ENCODE data around the gene MRPL34.

Gene MRPL34

DNA sequence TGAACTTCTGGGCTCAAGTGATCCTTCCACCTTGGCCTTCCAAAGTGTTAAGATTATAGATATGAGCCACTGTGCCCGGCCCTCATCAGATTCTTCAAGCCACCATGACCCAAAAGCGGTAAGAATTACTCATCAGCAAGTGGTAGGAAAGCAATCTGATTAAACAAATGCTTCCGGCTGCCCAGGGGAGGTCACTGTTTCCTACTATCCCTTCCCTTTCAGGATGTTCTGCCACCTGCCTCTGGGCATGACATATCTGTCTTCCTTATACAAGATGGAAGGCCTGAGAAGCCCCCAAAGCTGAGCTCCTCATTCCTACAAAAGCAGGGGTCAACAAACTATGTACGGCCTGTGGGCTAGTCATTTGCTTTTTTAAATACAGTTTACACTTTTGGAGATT, 9.4 kb upstream of the MRPL34 start:
- FAIRE-seq (no peak), DNase-seq (ENCODE audit: insufficient read length, low spot score) (no peak)
- TF ChIP-seq, protein P1, sequence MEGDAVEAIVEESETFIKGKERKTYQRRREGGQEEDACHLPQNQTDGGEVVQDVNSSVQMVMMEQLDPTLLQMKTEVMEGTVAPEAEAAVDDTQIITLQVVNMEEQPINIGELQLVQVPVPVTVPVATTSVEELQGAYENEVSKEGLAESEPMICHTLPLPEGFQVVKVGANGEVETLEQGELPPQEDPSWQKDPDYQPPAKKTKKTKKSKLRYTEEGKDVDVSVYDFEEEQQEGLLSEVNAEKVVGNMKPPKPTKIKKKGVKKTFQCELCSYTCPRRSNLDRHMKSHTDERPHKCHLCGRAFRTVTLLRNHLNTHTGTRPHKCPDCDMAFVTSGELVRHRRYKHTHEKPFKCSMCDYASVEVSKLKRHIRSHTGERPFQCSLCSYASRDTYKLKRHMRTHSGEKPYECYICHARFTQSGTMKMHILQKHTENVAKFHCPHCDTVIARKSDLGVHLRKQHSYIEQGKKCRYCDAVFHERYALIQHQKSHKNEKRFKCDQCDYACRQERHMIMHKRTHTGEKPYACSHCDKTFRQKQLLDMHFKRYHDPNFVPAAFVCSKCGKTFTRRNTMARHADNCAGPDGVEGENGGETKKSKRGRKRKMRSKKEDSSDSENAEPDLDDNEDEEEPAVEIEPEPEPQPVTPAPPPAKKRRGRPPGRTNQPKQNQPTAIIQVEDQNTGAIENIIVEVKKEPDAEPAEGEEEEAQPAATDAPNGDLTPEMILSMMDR (IDR thresholded peaks at IDR 0.05; ENCODE audit: insufficient read depth, missing control alignments) = no peak

DNA sequence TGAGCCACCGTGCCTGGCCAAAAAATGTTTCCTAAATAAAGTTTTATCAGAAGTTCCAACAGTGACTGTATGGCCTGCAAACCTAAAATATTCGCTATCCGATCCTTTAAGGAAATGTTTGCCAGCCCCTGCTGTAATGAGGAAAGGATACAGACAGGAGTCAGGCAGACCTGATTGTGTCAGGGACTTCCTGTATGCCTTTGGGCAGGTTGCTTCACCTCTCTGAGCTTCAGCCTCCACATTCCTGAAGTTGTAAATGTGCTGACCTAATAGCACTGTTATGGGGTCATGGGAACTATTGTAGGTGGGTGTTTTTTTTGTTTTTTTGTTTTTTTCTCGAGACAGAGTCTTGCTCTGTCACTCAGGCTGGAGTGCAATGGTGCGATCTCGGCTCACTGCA, 8.7 kb upstream of the MRPL34 start:
- TF ChIP-seq, protein P1 (IDR thresholded peaks at IDR 0.05; ENCODE audit: insufficient read depth, missing control alignments) = no peak

DNA sequence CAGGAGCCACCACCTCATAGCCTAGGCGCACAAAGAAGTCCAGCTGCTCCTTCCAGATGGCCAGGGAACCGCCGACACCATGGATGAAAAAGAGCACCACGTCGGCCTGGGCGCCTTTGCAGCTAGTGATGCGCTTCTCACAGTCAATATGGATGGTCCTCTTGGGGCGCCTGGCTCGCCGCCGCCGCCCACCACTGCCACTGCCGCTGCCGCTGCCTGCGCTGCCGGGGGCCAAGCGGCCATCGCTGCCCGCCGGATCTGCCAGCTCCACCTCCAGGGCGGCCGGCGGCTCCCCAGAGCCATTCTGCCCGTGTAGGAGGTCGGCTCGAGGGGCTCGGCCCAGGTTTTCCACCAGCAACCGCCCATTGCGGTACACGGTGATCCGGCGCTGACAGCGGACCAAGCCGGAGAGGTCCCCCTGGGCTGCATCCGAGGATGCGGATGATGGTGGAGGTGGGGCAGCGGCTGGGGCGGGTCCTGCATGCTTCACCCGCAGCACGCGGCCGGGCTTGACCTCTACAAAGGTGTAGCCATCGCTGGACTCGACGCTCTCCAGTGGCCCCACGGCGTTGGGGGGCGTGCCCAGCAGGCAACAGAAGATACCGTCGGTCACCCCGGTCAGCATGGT, 4.6 kb upstream of the MRPL34 start:
- no peak for FAIRE-seq
- TF ChIP-seq, protein P1 (IDR thresholded peaks at IDR 0.05; ENCODE audit: insufficient read depth, missing control alignments) = no peak
- DNase-seq (ENCODE audit: insufficient read length, low spot score) = no peak

More for the DNA sequence above, 8.7 kb upstream of the MRPL34 start:
- FAIRE-seq = no peak
- no peak for DNase-seq (ENCODE audit: insufficient read length, low spot score)

DNA sequence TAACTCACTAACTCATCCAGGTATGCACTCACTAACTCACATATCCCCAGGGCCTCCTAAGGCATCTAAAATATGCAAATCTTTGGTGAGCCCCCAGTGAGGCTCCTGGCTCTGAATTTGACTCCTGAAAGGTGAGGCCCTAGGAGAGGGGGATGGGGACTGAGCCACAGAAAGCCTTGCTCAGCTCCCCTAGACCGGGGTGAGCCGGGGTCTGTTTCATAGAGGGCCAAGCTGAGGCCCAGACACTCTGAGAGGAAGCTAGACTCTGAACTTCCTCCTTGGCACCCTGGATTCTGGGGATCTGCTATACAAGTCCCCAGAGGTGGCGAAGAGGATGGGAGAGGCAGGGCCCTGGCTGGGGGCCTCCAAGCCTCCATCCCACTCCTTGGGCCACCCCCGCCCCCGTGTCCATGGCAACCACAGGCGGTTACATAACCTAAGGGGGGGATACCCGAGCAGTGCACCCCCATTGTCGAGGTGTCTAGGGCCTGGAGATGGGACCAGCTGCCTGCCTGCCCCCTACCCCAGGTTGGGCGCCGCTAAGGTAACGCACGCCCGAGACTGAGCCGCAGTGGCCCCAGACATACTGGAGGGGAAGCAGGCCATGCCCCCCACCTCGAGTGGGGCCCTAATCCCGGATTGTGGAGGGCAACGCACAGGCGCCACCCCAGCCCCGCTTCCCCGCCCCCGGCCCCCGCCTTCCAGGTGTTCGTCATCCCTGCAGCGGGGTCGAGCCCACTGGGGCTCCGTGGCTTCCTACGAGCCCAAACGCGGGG, 3.1 kb upstream of the MRPL34 start:
- DNase-seq (ENCODE audit: insufficient read length, low spot score) (no peak), FAIRE-seq (no peak)
- TF ChIP-seq, protein P1 (IDR thresholded peaks at IDR 0.05; ENCODE audit: insufficient read depth, missing control alignments) = no peak

DNA sequence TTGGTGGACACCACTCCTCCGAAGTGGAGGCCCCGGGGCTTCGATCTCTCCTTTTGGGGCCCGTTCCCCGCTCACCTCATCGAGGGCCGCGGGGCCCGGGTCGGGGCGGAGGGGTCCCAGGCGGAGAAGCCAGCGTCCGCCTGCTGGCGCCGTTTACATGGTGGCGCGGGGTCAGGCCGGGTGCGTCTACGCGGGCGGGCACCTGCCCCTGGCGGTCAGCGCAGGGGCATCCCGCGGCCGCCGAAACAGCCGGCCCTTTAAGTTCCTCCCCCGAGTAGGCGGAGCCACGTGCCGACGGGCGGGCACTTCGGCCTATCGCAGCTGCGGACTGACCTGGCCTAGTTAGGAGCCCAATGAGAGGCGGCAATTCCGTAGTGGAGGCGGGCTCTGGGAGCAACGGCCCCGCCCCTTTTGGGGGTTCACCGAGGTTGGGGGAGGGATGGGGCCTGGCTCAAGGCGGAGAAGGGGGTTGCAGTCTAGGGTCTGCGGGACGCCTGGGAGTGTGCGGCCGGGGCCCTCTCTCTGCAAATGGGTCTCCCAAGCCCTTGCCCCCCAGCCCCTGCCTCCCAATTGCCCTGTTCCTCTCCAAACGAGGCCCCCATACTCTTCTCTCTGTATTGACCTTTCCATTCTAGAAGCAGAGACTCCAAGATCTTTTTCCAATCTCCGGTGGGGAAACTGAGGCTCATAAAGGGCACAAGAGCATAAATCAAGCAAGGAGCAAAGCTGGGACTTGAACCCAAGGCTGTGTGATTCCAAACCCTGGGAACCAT, 2.3 kb upstream of the MRPL34 start, which contains the start of gene ABHD8:
TSS of gene ABHD8 (minus strand) at position 259 of the 773 bp plus-strand sequence. CDS start 1,809 bp downstream, outside the sequence.
- FAIRE-seq = no peak

DNA sequence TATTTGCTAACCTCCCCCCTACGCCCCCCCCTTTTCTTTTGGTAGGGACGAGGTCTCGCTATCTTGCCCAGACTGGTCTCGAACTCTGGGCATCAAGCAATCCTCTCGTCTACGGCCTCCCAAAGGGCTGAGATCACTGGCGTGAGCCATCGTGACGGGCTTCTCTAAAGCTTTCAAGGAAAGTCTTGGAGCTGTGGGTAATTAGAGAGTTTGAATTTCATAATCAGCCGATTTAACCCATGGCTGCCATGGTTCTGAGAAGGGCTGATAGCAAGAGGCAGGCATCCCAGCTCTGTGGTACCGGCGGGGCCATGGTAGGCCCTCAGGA, 1.8 kb upstream of the MRPL34 start:
- DNase-seq (ENCODE audit: insufficient read length, low spot score) = no peak
- TF ChIP-seq, protein P1 (IDR thresholded peaks at IDR 0.05; ENCODE audit: insufficient read depth, missing control alignments) = no peak
- FAIRE-seq = no peak

More for the DNA sequence above, 2.3 kb upstream of the MRPL34 start, which contains the start of gene ABHD8:
- peak; percentile 78 for DNase-seq (ENCODE audit: insufficient read length, low spot score)
- TF ChIP-seq, protein P1 (IDR thresholded peaks at IDR 0.05; ENCODE audit: insufficient read depth, missing control alignments) = no peak
